ENCODE measurements around the gene SLC49A4.

SLC49A4 gene

DNA sequence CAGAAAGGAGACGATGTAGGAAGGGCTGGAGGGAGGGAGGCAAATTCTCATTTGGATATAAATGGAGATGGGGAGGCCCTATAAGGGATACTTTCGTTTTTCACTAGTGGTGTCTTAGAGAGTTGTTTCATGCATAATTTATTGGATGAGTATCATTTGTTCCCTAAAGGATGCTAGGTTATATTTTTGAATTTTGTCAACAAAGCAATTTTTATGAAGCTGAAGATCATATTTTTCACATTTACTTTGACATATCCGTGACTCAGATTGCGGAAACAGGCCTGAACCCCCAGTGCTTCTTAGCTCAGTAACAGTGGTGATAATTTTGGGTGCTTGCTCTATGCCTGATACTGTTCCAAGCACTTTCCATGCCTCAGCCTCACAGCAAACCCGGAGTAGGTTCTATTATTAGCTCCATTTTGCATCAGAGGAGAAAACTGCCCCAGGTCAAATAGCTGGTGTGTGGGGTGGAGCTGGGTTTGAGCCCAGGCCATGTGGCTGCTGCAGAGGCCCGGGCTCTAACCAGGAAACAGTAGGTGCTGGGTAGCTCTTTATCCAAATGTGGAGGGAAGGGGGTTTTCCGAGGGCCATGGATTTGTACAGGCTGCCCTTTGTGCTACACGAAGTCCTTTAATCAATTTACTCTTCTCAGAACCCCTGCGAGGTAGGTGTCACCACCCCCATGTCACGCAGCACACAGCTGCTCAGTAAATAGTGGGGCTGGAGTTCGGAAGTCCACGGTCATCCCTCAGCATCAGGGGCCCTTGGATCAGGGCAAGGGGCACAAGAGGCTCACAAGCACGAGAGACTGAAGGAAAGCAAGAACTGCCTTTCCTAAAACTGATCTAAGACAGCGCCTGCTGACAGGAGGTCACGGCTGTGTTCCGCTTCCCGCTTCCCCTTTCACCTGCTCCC, 99.1 kb downstream of the SLC49A4 start:
- Histone ChIP-seq H2AFZ (ENCODE audit: low read depth, low read length) (no peak overlapping the region), H3K23ac (ENCODE audit: low read length in 2 of 2) (no peak overlapping the region), H3K36me3 (ENCODE audit: control insufficient read depth in 1 of 2, insufficient read depth in 2 of 2, low read depth in 1 of 2, low read length in 2 of 2) (no peaks in the 10 kb centered on the region), H2BK5ac (ENCODE audit: low read depth, low read length, poor library complexity, severe bottlenecking) (no peak overlapping the region), H3K27ac (ENCODE audit: low read length, poor library complexity, severe bottlenecking) (no peak overlapping the region), H3K27me3 (ENCODE audit: control insufficient read depth in 1 of 2, insufficient read depth in 1 of 2, low read length in 2 of 2) (peaks cover 18 to 39% of the 10 kb centered on the region in 2 experiments), H3K4ac (ENCODE audit: low read depth in 1 of 2, low read length in 2 of 2) (no peak overlapping the region), H4K91ac (ENCODE audit: low read length) (no peak overlapping the region), H3K9me3 (ENCODE audit: control insufficient read depth, low read length) (no peaks in the 10 kb centered on the region), H2BK12ac (ENCODE audit: low read length in 2 of 2) (no peak overlapping the region), H3K4me3 (ENCODE audit: insufficient read depth in 1 of 2, low read depth in 1 of 2, low read length in 2 of 2) (peak overlapping the region in 1 of 2 experiments; percentile 14), H4K8ac (ENCODE audit: low read length) (no peak overlapping the region), H3K4me1 (ENCODE audit: control insufficient read depth, insufficient read depth, low read depth, low read length) (peaks cover 6% of the 10 kb centered on the region), H2BK15ac (ENCODE audit: low read depth, poor library complexity, severe bottlenecking) (no peak overlapping the region), H2AK5ac (ENCODE audit: low read length, severe bottlenecking) (no peak overlapping the region), H3K18ac (ENCODE audit: low read depth in 1 of 2, low read length in 2 of 2) (no peak overlapping the region), H3K4me2 (ENCODE audit: low read length, poor library complexity, severe bottlenecking) (no peak overlapping the region), H3K9ac (ENCODE audit: low read length) (no peak overlapping the region), H2BK120ac (ENCODE audit: low read depth, low read length) (no peak overlapping the region), H3K79me1 (replicated peaks; ENCODE audit: low read length, poor library complexity, severe bottlenecking) (no peaks in the 10 kb centered on the region), H3K14ac (ENCODE audit: low read length in 2 of 2) (peak overlapping the region in 1 of 2 experiments; percentile 7)
- DNase-seq = no peak
- 65% methylated on average over 15 of the region's 17 CpGs for WGBS

DNA sequence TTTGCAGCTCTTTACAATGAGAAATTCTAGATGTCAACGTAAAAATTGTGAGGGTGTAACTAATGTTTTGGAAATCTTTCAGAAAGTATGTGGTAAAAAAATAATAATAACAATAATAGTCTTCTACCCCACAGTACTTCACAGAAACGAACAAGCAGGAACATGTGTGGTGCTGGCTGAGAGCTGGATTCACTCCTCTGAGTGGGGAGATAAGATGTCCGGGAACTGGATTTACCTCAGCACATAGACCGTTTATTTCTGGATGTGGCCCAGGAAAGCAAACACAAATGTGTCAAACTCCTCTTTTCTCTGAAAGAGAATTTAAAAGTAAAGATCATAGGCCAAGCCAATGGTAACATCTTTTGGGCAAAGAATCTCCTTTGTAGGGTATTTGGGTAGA, 103.4 kb downstream of the SLC49A4 start:
- Histone ChIP-seq H4K91ac (ENCODE audit: low read length) (no peak overlapping the region), H3K4me2 (ENCODE audit: low read length, poor library complexity, severe bottlenecking) (no peak overlapping the region), H4K8ac (ENCODE audit: low read length) (no peak overlapping the region), H2BK12ac (ENCODE audit: low read length in 2 of 2) (no peak overlapping the region), H3K36me3 (ENCODE audit: control insufficient read depth in 1 of 2, insufficient read depth in 2 of 2, low read depth in 1 of 2, low read length in 2 of 2) (no peaks in the 10 kb centered on the region), H3K23ac (ENCODE audit: low read length in 2 of 2) (no peak overlapping the region), H3K9ac (ENCODE audit: low read length) (no peak overlapping the region), H3K4me3 (ENCODE audit: insufficient read depth in 1 of 2, low read depth in 1 of 2, low read length in 2 of 2) (no peak overlapping the region), H3K79me1 (replicated peaks; ENCODE audit: low read length, poor library complexity, severe bottlenecking) (no peaks in the 10 kb centered on the region), H2AFZ (ENCODE audit: low read depth, low read length) (no peak overlapping the region), H3K14ac (ENCODE audit: low read length in 2 of 2) (no peak overlapping the region), H2AK5ac (ENCODE audit: low read length, severe bottlenecking) (no peak overlapping the region), H3K4me1 (ENCODE audit: control insufficient read depth, insufficient read depth, low read depth, low read length) (peaks cover 7% of the 10 kb centered on the region), H2BK120ac (ENCODE audit: low read depth, low read length) (no peak overlapping the region), H3K9me3 (ENCODE audit: control insufficient read depth, low read length) (no peaks in the 10 kb centered on the region), H3K27me3 (ENCODE audit: control insufficient read depth in 1 of 2, insufficient read depth in 1 of 2, low read length in 2 of 2) (peaks cover 30 to 51% of the 10 kb centered on the region in 2 experiments), H3K4ac (ENCODE audit: low read depth in 1 of 2, low read length in 2 of 2) (no peak overlapping the region), H2BK15ac (ENCODE audit: low read depth, poor library complexity, severe bottlenecking) (no peak overlapping the region), H2BK5ac (ENCODE audit: low read depth, low read length, poor library complexity, severe bottlenecking) (no peak overlapping the region), H3K18ac (ENCODE audit: low read depth in 1 of 2, low read length in 2 of 2) (no peak overlapping the region), H3K27ac (ENCODE audit: low read length, poor library complexity, severe bottlenecking) (no peak overlapping the region)
- WGBS = 82% methylated on average over 3 of the region's 4 CpGs
- DNase-seq = no peak

DNA sequence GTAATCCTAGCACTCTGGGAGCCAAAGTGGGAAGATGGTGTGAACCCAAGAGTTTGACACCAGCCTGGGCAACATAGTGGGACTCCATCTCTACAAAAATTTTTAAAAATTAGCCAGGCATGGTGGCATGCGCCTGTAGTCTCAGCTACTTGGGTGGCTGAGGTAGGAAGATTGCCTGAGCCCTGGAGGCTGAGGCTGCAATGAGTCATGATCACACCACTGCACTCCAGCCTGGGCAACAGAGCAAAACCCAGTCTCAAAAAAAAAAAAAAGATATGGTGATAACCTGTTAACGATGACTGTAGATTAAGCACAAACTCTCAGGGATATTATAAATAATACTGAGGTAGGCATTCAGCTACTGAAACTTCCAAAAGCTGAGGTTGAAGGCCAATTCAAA, 107.5 kb downstream of the SLC49A4 start:
- Histone ChIP-seq H3K27me3 (ENCODE audit: control insufficient read depth in 1 of 2, insufficient read depth in 1 of 2, low read length in 2 of 2) (peaks cover 27 to 35% of the 10 kb centered on the region in 2 experiments), H3K4ac (ENCODE audit: low read depth in 1 of 2, low read length in 2 of 2) (no peak overlapping the region), H2BK15ac (ENCODE audit: low read depth, poor library complexity, severe bottlenecking) (no peak overlapping the region), H2BK5ac (ENCODE audit: low read depth, low read length, poor library complexity, severe bottlenecking) (no peak overlapping the region), H3K36me3 (ENCODE audit: control insufficient read depth in 1 of 2, insufficient read depth in 2 of 2, low read depth in 1 of 2, low read length in 2 of 2) (no peaks in the 10 kb centered on the region), H3K14ac (ENCODE audit: low read length in 2 of 2) (no peak overlapping the region), H2BK12ac (ENCODE audit: low read length in 2 of 2) (no peak overlapping the region), H4K91ac (ENCODE audit: low read length) (no peak overlapping the region), H3K4me2 (ENCODE audit: low read length, poor library complexity, severe bottlenecking) (no peak overlapping the region), H2BK120ac (ENCODE audit: low read depth, low read length) (no peak overlapping the region), H3K27ac (ENCODE audit: low read length, poor library complexity, severe bottlenecking) (no peak overlapping the region), H2AK5ac (ENCODE audit: low read length, severe bottlenecking) (no peak overlapping the region), H3K4me1 (ENCODE audit: control insufficient read depth, insufficient read depth, low read depth, low read length) (peaks cover 1% of the 10 kb centered on the region), H3K79me1 (replicated peaks; ENCODE audit: low read length, poor library complexity, severe bottlenecking) (no peaks in the 10 kb centered on the region), H3K18ac (ENCODE audit: low read depth in 1 of 2, low read length in 2 of 2) (no peak overlapping the region), H3K9ac (ENCODE audit: low read length) (no peak overlapping the region), H3K9me3 (ENCODE audit: control insufficient read depth, low read length) (peaks cover 21% of the 10 kb centered on the region), H2AFZ (ENCODE audit: low read depth, low read length) (no peak overlapping the region), H4K8ac (ENCODE audit: low read length) (no peak overlapping the region), H3K23ac (ENCODE audit: low read length in 2 of 2) (no peak overlapping the region), H3K4me3 (ENCODE audit: insufficient read depth in 1 of 2, low read depth in 1 of 2, low read length in 2 of 2) (no peak overlapping the region)
- WGBS = 100% methylated on average over 1 of the region's 2 CpGs
- no peak for DNase-seq

DNA sequence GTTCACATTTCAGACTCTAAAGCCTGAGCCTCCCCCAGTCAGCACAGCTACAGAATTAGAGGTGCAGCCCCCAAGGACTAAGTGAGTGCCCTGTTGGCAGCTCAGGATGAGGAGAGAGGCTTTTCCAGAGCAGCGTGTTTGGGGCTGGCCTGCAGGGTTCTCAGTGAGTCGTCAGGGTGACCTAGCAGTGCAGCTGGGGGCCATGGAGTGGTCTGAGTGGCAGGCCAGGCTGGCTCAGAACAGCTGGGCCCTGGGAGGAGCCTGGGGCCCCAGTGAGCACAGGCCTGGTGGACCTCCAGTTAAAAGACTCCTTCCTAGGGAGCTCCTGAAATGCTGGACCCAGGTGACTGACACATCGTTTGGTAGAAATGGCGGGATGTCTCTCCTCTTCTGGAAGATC, 108.3 kb downstream of the SLC49A4 start:
- no peak overlapping the region for H2BK120ac ChIP-seq (ENCODE audit: low read depth, low read length)
- H3K23ac ChIP-seq (ENCODE audit: low read length in 2 of 2) = no peak overlapping the region
- no peak overlapping the region for H4K91ac ChIP-seq (ENCODE audit: low read length)
- no peak for DNase-seq
- H3K4ac ChIP-seq (ENCODE audit: low read depth in 1 of 2, low read length in 2 of 2) = no peak overlapping the region
- H3K79me1 ChIP-seq (replicated peaks; ENCODE audit: low read length, poor library complexity, severe bottlenecking) = no peaks in the 10 kb centered on the region
- no peak overlapping the region for H2AK5ac ChIP-seq (ENCODE audit: low read length, severe bottlenecking)
- H2BK15ac ChIP-seq (ENCODE audit: low read depth, poor library complexity, severe bottlenecking) = no peak overlapping the region
- 67% methylated on average over 4 of the region's 4 CpGs for WGBS
- peaks cover 1% of the 10 kb centered on the region for H3K4me1 ChIP-seq (ENCODE audit: control insufficient read depth, insufficient read depth, low read depth, low read length)
- H2BK5ac ChIP-seq (ENCODE audit: low read depth, low read length, poor library complexity, severe bottlenecking) = no peak overlapping the region
- no peak overlapping the region for H4K8ac ChIP-seq (ENCODE audit: low read length)
- no peak overlapping the region for H2AFZ ChIP-seq (ENCODE audit: low read depth, low read length)
- H3K36me3 ChIP-seq (ENCODE audit: control insufficient read depth in 1 of 2, insufficient read depth in 2 of 2, low read depth in 1 of 2, low read length in 2 of 2) = no peaks in the 10 kb centered on the region
- H2BK12ac ChIP-seq (ENCODE audit: low read length in 2 of 2) = no peak overlapping the region
- H3K14ac ChIP-seq (ENCODE audit: low read length in 2 of 2) = no peak overlapping the region
- no peak overlapping the region for H3K18ac ChIP-seq (ENCODE audit: low read depth in 1 of 2, low read length in 2 of 2)
- H3K9me3 ChIP-seq (ENCODE audit: control insufficient read depth, low read length) = peaks cover 21% of the 10 kb centered on the region
- no peak overlapping the region for H3K27ac ChIP-seq (ENCODE audit: low read length, poor library complexity, severe bottlenecking)
- no peak overlapping the region for H3K4me2 ChIP-seq (ENCODE audit: low read length, poor library complexity, severe bottlenecking)
- no peak overlapping the region for H3K9ac ChIP-seq (ENCODE audit: low read length)
- no peak overlapping the region for H3K4me3 ChIP-seq (ENCODE audit: insufficient read depth in 1 of 2, low read depth in 1 of 2, low read length in 2 of 2)
- H3K27me3 ChIP-seq (ENCODE audit: control insufficient read depth in 1 of 2, insufficient read depth in 1 of 2, low read length in 2 of 2) = peaks cover 32 to 37% of the 10 kb centered on the region in 2 experiments

Data from mesenchymal stem cell (in vitro differentiated cells and primary cell).